Activated CD8-positive, alpha-beta T cell treated with anti-CD3 and anti-CD28 coated beads, Interleukin-2, amount 10 ng/mL, durations not matched to agents 7 days and 5 days (primary cell): ENCODE measurements around the gene COMMD1. TPM values are rescaled to one million over a fixed set of nuclear protein-coding genes. Genes with fewer than 3 reads are reported as not detected.
"Not testable (repeated sequence)": the region's sequence is repeated elsewhere in the genome, so short reads cannot be mapped to it uniquely, and the experiment has no call there.

Experiments
- ATAC-seq: fragments of 150-1000 bp; cut with Tn5 transposase; one replicate; pipeline ENCODE4 v1.10.0; 2021; ENCODE audit warnings: moderate library complexity
- CTCF ChIA-PET: fragments of 350-600 bp; sonication (Branson Sonifier 250); formaldehyde crosslinking; loops from one replicate; lab custom pipeline; 2021; ENCODE audit warnings: antibody characterized with exemption; lab: Charles Lee
- POLR2A ChIA-PET: fragments of 350-600 bp; sonication (Branson Sonifier 250); formaldehyde crosslinking; loops from one replicate; lab custom pipeline; 2021; ENCODE audit warnings: antibody characterized with exemption; lab: Charles Lee
- DNase-seq: peaks from one replicate; pipeline ENCODE4 v3.0.0-alpha.2; 2020
- H3K27ac Mint-ChIP-seq: one replicate; pipeline ENCODE4 v1.8.0; 2021; ENCODE audit warnings: mild to moderate bottlenecking, mixed read lengths
- H3K27me3 Mint-ChIP-seq: one replicate; pipeline ENCODE4 v1.8.0; 2021; ENCODE audit warnings: low read depth, mixed read lengths
- H3K36me3 Mint-ChIP-seq: one replicate; pipeline ENCODE4 v1.8.0; 2021; ENCODE audit warnings: low read depth, mixed read lengths
- H3K4me1 Mint-ChIP-seq: one replicate; pipeline ENCODE4 v1.8.0; 2021; ENCODE audit warnings: low read depth, mixed read lengths
- H3K4me3 Mint-ChIP-seq: one replicate; pipeline ENCODE4 v1.8.0; 2021; ENCODE audit warnings: mild to moderate bottlenecking, mixed read lengths
- H3K9me3 Mint-ChIP-seq: one replicate; pipeline ENCODE4 v1.8.0; 2022; ENCODE audit warnings: mixed read lengths; ENCODE audit not compliant: insufficient read depth
- total RNA-seq, 2 experiments: library from RNA; stranded (reverse); gene quantifications; one replicate each; pipeline ENCODE4 v1.2.3, GENCODE V29; 2021

Gene COMMD1
- total RNA-seq, 2 experiments from 2014 or later: 29.3 to 30.5 TPM

GRCh38 chr2:62099523-62100175 lies 194.2 kb downstream of the COMMD1 start:
- CTCF ChIA-PET: no interaction called here
- no peak for ATAC-seq
- Mint-ChIP-seq H3K4me3 (no peak overlapping the region), H3K9me3 (no peaks in the 10 kb centered on the region), H3K36me3 (no peaks in the 10 kb centered on the region), H3K27ac (no peak overlapping the region), H3K4me1 (no peaks in the 10 kb centered on the region), H3K27me3 (no peaks in the 10 kb centered on the region)
- DNase-seq: no peak
- POLR2A ChIA-PET: no interaction called here

- Mint-ChIP-seq H3K27ac (no peak overlapping the region), H3K4me1 (no peaks in the 10 kb centered on the region), H3K4me3 (no peak overlapping the region), H3K27me3 (no peaks in the 10 kb centered on the region), H3K36me3 (no peaks in the 10 kb centered on the region), H3K9me3 (no peaks in the 10 kb centered on the region)
- POLR2A ChIA-PET: no interaction called here
- CTCF ChIA-PET: interaction anchor here (1.3 kb wide), 1 partner anchor 62 kb away, joined by 3 read pairs; no protein-coding TSS in a partner anchor
- ATAC-seq (no peak), DNase-seq (no peak)
These were observed 196.4 kb downstream of the COMMD1 start for GRCh38 chr2:62101886-62102285.

GRCh38 chr2:62102402-62102920 lies 197.0 kb downstream of the COMMD1 start:
- no peak for DNase-seq
- H3K27me3 Mint-ChIP-seq: no peaks in the 10 kb centered on the region

GRCh38 chr2:62109554-62109953 lies 204.1 kb downstream of the COMMD1 start:
- CTCF ChIA-PET: no interaction called here
- Mint-ChIP-seq H3K4me3 (no peak overlapping the region), H3K27ac (no peak overlapping the region), H3K9me3 (no peaks in the 10 kb centered on the region), H3K4me1 (no peaks in the 10 kb centered on the region), H3K36me3 (no peaks in the 10 kb centered on the region), H3K27me3 (no peaks in the 10 kb centered on the region)
- POLR2A ChIA-PET: no interaction called here
- ATAC-seq: no peak
- DNase-seq: no peak

More at GRCh38 chr2:62102402-62102920, 197.0 kb downstream of the COMMD1 start:
- no peak for ATAC-seq
- H3K36me3 Mint-ChIP-seq: no peaks in the 10 kb centered on the region
- H3K4me1 Mint-ChIP-seq: no peaks in the 10 kb centered on the region
- ChIA-PET POLR2A (no interaction called here), CTCF (interaction anchor here (1.3 kb wide), 1 partner anchor 63 kb away, joined by 3 read pairs; no protein-coding TSS in a partner anchor)
- H3K4me3 Mint-ChIP-seq: no peak overlapping the region
- H3K27ac Mint-ChIP-seq: no peak overlapping the region
- H3K9me3 Mint-ChIP-seq: no peaks in the 10 kb centered on the region

GRCh38 chr2:62110415-62111025 lies 205.0 kb downstream of the COMMD1 start:
- Mint-ChIP-seq H3K36me3 (no peaks in the 10 kb centered on the region), H3K9me3 (no peaks in the 10 kb centered on the region), H3K4me3 (no peak overlapping the region), H3K27me3 (no peaks in the 10 kb centered on the region), H3K27ac (no peak overlapping the region), H3K4me1 (no peaks in the 10 kb centered on the region)
- ATAC-seq (no peak), DNase-seq (no peak)
- ChIA-PET CTCF (no interaction called here), POLR2A (no interaction called here)

- H3K36me3 Mint-ChIP-seq: no peaks in the 10 kb centered on the region
- H3K4me3 Mint-ChIP-seq: no peak overlapping the region
- H3K4me1 Mint-ChIP-seq: no peaks in the 10 kb centered on the region
- ChIA-PET POLR2A (no interaction called here), CTCF (no interaction called here)
- no peaks in the 10 kb centered on the region for H3K27me3 Mint-ChIP-seq
- H3K9me3 Mint-ChIP-seq: no peaks in the 10 kb centered on the region
- DNase-seq: no peak
- no peak for ATAC-seq
- H3K27ac Mint-ChIP-seq: no peak overlapping the region
These were observed 206.7 kb downstream of the COMMD1 start for GRCh38 chr2:62112179-62112578.

GRCh38 chr2:62114564-62114963 lies 209.1 kb downstream of the COMMD1 start:
- Mint-ChIP-seq H3K9me3 (no peaks in the 10 kb centered on the region), H3K27ac (no peak overlapping the region), H3K4me3 (no peak overlapping the region), H3K4me1 (peaks cover 11% of the 10 kb centered on the region), H3K36me3 (no peaks in the 10 kb centered on the region), H3K27me3 (no peaks in the 10 kb centered on the region)
- POLR2A ChIA-PET: no interaction called here
- no peak for ATAC-seq
- no peak for DNase-seq
- CTCF ChIA-PET: no interaction called here

GRCh38 chr2:62116983-62117382 lies 211.5 kb downstream of the COMMD1 start:
- H3K4me1 Mint-ChIP-seq: peaks cover 11% of the 10 kb centered on the region
- H3K27ac Mint-ChIP-seq: no peak overlapping the region
- ChIA-PET CTCF (interaction anchor here (1.0 kb wide), 1 partner anchor 294 kb away, joined by 3 read pairs; no protein-coding TSS in a partner anchor), POLR2A (no interaction called here)
- no peak for DNase-seq
- no peaks in the 10 kb centered on the region for H3K27me3 Mint-ChIP-seq
- no peaks in the 10 kb centered on the region for H3K36me3 Mint-ChIP-seq
- H3K4me3 Mint-ChIP-seq: no peak overlapping the region
- ATAC-seq: no peak
- H3K9me3 Mint-ChIP-seq: no peaks in the 10 kb centered on the region

- H3K9me3 Mint-ChIP-seq: no peaks in the 10 kb centered on the region
- POLR2A ChIA-PET: interaction anchor here (0.6 kb wide), 1 partner anchor 13 kb away, joined by 3 read pairs; no protein-coding TSS in a partner anchor
- DNase-seq (no peak), ATAC-seq (no peak)
- H3K27me3 Mint-ChIP-seq: no peaks in the 10 kb centered on the region
- peaks cover 11% of the 10 kb centered on the region for H3K4me1 Mint-ChIP-seq
- CTCF ChIA-PET: no interaction called here
- H3K36me3 Mint-ChIP-seq: no peaks in the 10 kb centered on the region
- H3K4me3 Mint-ChIP-seq: no peak overlapping the region
- no peak overlapping the region for H3K27ac Mint-ChIP-seq
These were observed 212.7 kb downstream of the COMMD1 start for GRCh38 chr2:62118160-62118559.

GRCh38 chr2:62119311-62119974 lies 214.0 kb downstream of the COMMD1 start:
- no peak for DNase-seq
- no peak overlapping the region for H3K4me3 Mint-ChIP-seq
- ChIA-PET CTCF (no interaction called here), POLR2A (no interaction called here)
- H3K9me3 Mint-ChIP-seq: no peaks in the 10 kb centered on the region
- no peak for ATAC-seq
- H3K27ac Mint-ChIP-seq: no peak overlapping the region
- no peaks in the 10 kb centered on the region for H3K36me3 Mint-ChIP-seq
- H3K27me3 Mint-ChIP-seq: no peaks in the 10 kb centered on the region
- H3K4me1 Mint-ChIP-seq: peaks cover 11% of the 10 kb centered on the region

GRCh38 chr2:62126239-62126638 lies 220.8 kb downstream of the COMMD1 start:
- DNase-seq, H3K9me3 Mint-ChIP-seq, H3K27me3 Mint-ChIP-seq, POLR2A ChIA-PET, ATAC-seq, H3K4me1 Mint-ChIP-seq, CTCF ChIA-PET, H3K27ac Mint-ChIP-seq, H3K4me3 Mint-ChIP-seq: not testable (repeated sequence)
- H3K36me3 Mint-ChIP-seq: peaks cover 10% of the 10 kb centered on the region

- no peak for DNase-seq
- peaks cover 7% of the 10 kb centered on the region for H3K9me3 Mint-ChIP-seq
- ChIA-PET POLR2A (no interaction called here), CTCF (interaction anchor here (1.1 kb wide), 1 partner anchor 140 kb away, joined by 3 read pairs; no protein-coding TSS in a partner anchor)
- H3K27ac Mint-ChIP-seq: no peak overlapping the region
- H3K36me3 Mint-ChIP-seq: peaks cover 8% of the 10 kb centered on the region
- no peaks in the 10 kb centered on the region for H3K27me3 Mint-ChIP-seq
- no peak for ATAC-seq
- peaks cover 9% of the 10 kb centered on the region for H3K4me1 Mint-ChIP-seq
- H3K4me3 Mint-ChIP-seq: no peak overlapping the region
These were observed 227.9 kb downstream of the COMMD1 start for GRCh38 chr2:62133320-62133823.
